Breast epithelium (tissue), 4 donors: Measurements from ENCODE around the gene KDM7A. TPM values are rescaled to one million over a fixed set of nuclear protein-coding genes. Genes with fewer than 3 reads are reported as not detected.

Experiments
- DNase-seq, 2 donors: peaks; one replicate each; pipeline ENCODE4 v3.0.0-alpha.2; 2019; ENCODE audit warnings: low spot score in 2 of 2
- H3K27ac ChIP-seq, 2 donors: fragments of 200-600 bp; sonication (generic) in 1 of 2; one replicate each; pipeline ENCODE4 v1.5.1; 2016 to 2019; ENCODE audit warnings: mild to moderate bottlenecking in 1 of 2
- H3K27me3 ChIP-seq, 2 donors: fragments of 200-600 bp; sonication (generic) in 1 of 2; one replicate each; pipeline versions ENCODE4 v1.5.1 to v1.6.0; 2017 to 2019; ENCODE audit warnings: control low read depth in 1 of 2, mild to moderate bottlenecking in 1 of 2
- H3K36me3 ChIP-seq: fragments of 200-600 bp; one replicate; pipeline ENCODE4 v1.5.1; 2019
- H3K4me1 ChIP-seq, 2 donors: fragments of 200-600 bp; sonication (generic); one replicate each; pipeline ENCODE4 v1.5.1; 2016 to 2019; ENCODE audit warnings: control low read depth in 1 of 2
- H3K4me3 ChIP-seq, 3 donors: fragments of 200-600 bp; sonication (generic); 1 replicate in 2 of 3; 2 replicates in 1 of 3; pipeline ENCODE4 v1.5.1; 2016 to 2019; ENCODE audit warnings: mild to moderate bottlenecking in 3 of 3, moderate library complexity in 2 of 3
- H3K9me3 ChIP-seq, 2 donors: fragments of 200-600 bp; sonication (generic) in 1 of 2; one replicate each; pipeline ENCODE4 v1.5.1; 2016 to 2019; ENCODE audit warnings: control low read depth in 1 of 2
- CTCF ChIP-seq, 3 donors: fragments of 450-650 bp; IDR thresholded peaks; one replicate each; pipeline ENCODE4 v1.5.1; 2016 to 2017; ENCODE audit warnings: antibody characterized with exemption in 3 of 3, mild to moderate bottlenecking in 3 of 3, moderate library complexity in 3 of 3
- POLR2A ChIP-seq: fragments of 450-650 bp; IDR thresholded peaks from one replicate; pipeline ENCODE4 v1.6.1; 2016; ENCODE audit warnings: antibody characterized with exemption, mild to moderate bottlenecking, moderate library complexity
- POLR2AphosphoS5 ChIP-seq, 3 donors: sonication (generic); formaldehyde crosslinking; IDR thresholded peaks; one replicate each; pipeline ENCODE4 v1.6.1; 2017; ENCODE audit warnings: antibody characterized with exemption in 3 of 3
- intact Hi-C: fragments of 100-400 bp; cut with DNase I; formaldehyde crosslinking; loops from one replicate; pipeline ENCODE4 v1.15.1; 2023; ENCODE audit warnings: low total_unique reads
- total RNA-seq, 3 donors: library from RNA; depleted of rRNA; stranded (reverse); fragments of >200 nt; gene quantifications; one replicate each; pipeline ENCODE4 v1.1.0, GENCODE V29; 2016

KDM7A gene
- total RNA-seq, 3 donors from 2014 or later, result 33.1 to 37.1 (median 34.7) TPM

GRCh38 chr7:140159497-140159896 is 17.3 kb downstream of the KDM7A start:
- intact Hi-C loops, result no loop called here
- TF ChIP-seq POLR2AphosphoS5 (IDR thresholded peaks at IDR 0.05) (no peak), CTCF (IDR thresholded peaks at IDR 0.05) (no peak), POLR2A (no peak)
- H3K9me3 ChIP-seq, result no peaks in the 10 kb centered on the region
- H3K27ac ChIP-seq, result no peak overlapping the region
- H3K4me3 ChIP-seq, result no peak overlapping the region
- DNase-seq, result no peak
- no peaks in the 10 kb centered on the region for H3K27me3 ChIP-seq
- no peaks in the 10 kb centered on the region for H3K36me3 ChIP-seq
- no peaks in the 10 kb centered on the region for H3K4me1 ChIP-seq

GRCh38 chr7:140156460-140157080 is 20.2 kb downstream of the KDM7A start:
- intact Hi-C loops, result no loop called here
- Histone ChIP-seq H3K27me3 (no peaks in the 10 kb centered on the region), H3K4me3 (no peak overlapping the region), H3K4me1 (no peaks in the 10 kb centered on the region), H3K9me3 (no peaks in the 10 kb centered on the region), H3K36me3 (no peaks in the 10 kb centered on the region), H3K27ac (no peak overlapping the region)
- TF ChIP-seq POLR2A (no peak), CTCF (IDR thresholded peaks at IDR 0.05) (no peak), POLR2AphosphoS5 (IDR thresholded peaks at IDR 0.05) (no peak)
- no peak for DNase-seq

DNA sequence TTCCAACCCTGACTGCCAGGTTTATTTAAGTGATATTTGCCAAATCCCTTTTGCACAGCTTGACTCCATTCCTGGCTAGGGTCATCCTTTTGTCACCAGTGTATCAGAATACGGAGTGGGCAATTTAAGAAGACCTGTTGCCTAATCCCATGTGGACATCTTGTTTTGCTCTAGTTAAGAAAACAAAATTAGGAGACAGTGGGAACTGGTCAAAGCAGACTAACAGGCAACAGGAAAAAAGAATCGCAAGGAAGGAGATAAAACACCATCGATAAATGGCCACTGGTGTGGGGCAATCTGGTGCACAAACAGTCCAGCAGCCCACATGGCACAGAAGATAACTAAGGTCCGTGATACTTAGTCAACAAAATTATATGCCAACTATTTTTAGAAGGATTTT is 21.4 kb downstream of the KDM7A start:
- DNase-seq, result no peak
- intact Hi-C loops, result no loop called here

GRCh38 chr7:140153666-140154161 is 23.1 kb downstream of the KDM7A start:
- Histone ChIP-seq H3K4me3 (no peak overlapping the region), H3K27me3 (no peaks in the 10 kb centered on the region), H3K27ac (no peak overlapping the region), H3K4me1 (no peaks in the 10 kb centered on the region), H3K9me3 (no peaks in the 10 kb centered on the region), H3K36me3 (no peaks in the 10 kb centered on the region)
- intact Hi-C loops, result no loop called here
- TF ChIP-seq POLR2A (no peak), POLR2AphosphoS5 (IDR thresholded peaks at IDR 0.05) (no peak), CTCF (IDR thresholded peaks at IDR 0.05) (no peak)
- DNase-seq, result no peak

More for the DNA sequence above, 21.4 kb downstream of the KDM7A start:
- Histone ChIP-seq H3K4me1 (no peaks in the 10 kb centered on the region), H3K9me3 (no peaks in the 10 kb centered on the region), H3K27ac (no peak overlapping the region), H3K36me3 (no peaks in the 10 kb centered on the region), H3K27me3 (no peaks in the 10 kb centered on the region), H3K4me3 (no peak overlapping the region)
- no peak for TF ChIP-seq POLR2A
- TF ChIP-seq CTCF (IDR thresholded peaks at IDR 0.05), result no peak
- no peak for TF ChIP-seq POLR2AphosphoS5 (IDR thresholded peaks at IDR 0.05)

DNA sequence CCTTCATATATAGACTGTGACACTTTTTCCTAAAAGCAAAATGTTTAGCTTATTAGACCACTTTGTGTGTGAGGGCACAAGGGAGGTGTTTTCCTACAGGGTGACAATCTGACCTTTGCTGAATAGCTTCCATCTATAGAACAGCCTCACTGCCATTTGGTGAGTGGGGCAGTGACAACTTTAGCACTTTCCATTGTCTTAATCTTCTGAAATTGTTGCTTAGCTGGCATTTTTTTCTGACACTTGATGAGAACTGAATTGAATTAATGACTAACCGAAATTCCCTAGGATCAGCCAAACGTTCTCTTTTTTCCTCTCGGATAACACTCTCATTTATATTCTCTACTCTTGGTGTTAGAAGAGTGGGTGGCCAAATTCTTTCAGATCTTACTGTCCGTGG is 30.2 kb downstream of the KDM7A start:
- Histone ChIP-seq H3K36me3 (no peaks in the 10 kb centered on the region), H3K27ac (no peak overlapping the region), H3K4me1 (no peaks in the 10 kb centered on the region), H3K9me3 (no peaks in the 10 kb centered on the region), H3K27me3 (no peaks in the 10 kb centered on the region), H3K4me3 (no peak overlapping the region)
- TF ChIP-seq POLR2AphosphoS5 (IDR thresholded peaks at IDR 0.05), result no peak
- no peak for TF ChIP-seq CTCF (IDR thresholded peaks at IDR 0.05)
- no peak for TF ChIP-seq POLR2A
- DNase-seq, result no peak
- intact Hi-C loops, result loop anchor here (5.0 kb wide), 1 partner anchor 194 kb away; no protein-coding TSS in a partner anchor
